ENCODE results near the gene CERKL. TPM values are rescaled to one million over a fixed set of nuclear protein-coding genes. Genes with fewer than 3 reads are reported as not detected.
A peak's percentile ranks its signal among the peaks of the same experiment; 100 is the strongest.

Gene CERKL
- total RNA-seq, 5 donors from 2014 or later (not counting 1 experiment from before 2014, with no cell fraction given): 0.06 TPM; not detected in 4

GRCh38 chr2:181500201-181500600, 156.7 kb downstream of the CERKL start:
- DNase-seq: no peak
- H3K4me3 Mint-ChIP-seq: no peak overlapping the region
- peaks cover 47% of the 10 kb centered on the region for H3K36me3 Mint-ChIP-seq
- peaks cover 0 to 22% (median 9%) of the 10 kb centered on the region in 3 donors for H3K4me1 Mint-ChIP-seq
- H3K9me3 ChIP-seq: no peaks in the 10 kb centered on the region
- POLR2A ChIA-PET: no interaction called here
- H3K27ac ChIP-seq (ENCODE audit: low read length): no peak overlapping the region
- H3K9me3 Mint-ChIP-seq: no peaks in the 10 kb centered on the region
- WGBS (ENCODE audit: insufficient coverage): no CpG with 5 or more reads among the region's 4 CpGs
- no peaks in the 10 kb centered on the region for H3K4me1 ChIP-seq (ENCODE audit: control insufficient read depth in 1 of 2, extremely low read depth in 1 of 2, insufficient read depth in 2 of 2, low read length in 2 of 2)
- peaks cover 5 to 78% of the 10 kb centered on the region in 2 donors for H3K36me3 ChIP-seq (ENCODE audit: control insufficient read depth in 2 of 2, extremely low read depth in 1 of 2, insufficient read depth in 1 of 2, low read length in 1 of 2)
- CTCF ChIA-PET: interaction anchor here in 1 of 2 donors (0.6 kb wide), 1 partner anchor 340 kb away, joined by 3 read pairs; no protein-coding TSS in a partner anchor
- H3K27me3 Mint-ChIP-seq: no peaks in the 10 kb centered on the region
- no peaks in the 10 kb centered on the region for H3K27me3 ChIP-seq (replicated peaks in 1 of 2; ENCODE audit: control insufficient read depth in 2 of 2, extremely low read depth in 1 of 2, insufficient read depth in 2 of 2, low read length in 1 of 2)
- no peak overlapping the region for H3K27ac Mint-ChIP-seq
- ATAC-seq (replicated peaks in 1 of 4): no peak
- no peak overlapping the region for H3K4me3 ChIP-seq (ENCODE audit: control insufficient read depth in 1 of 2, extremely low read depth in 1 of 2, low read length in 1 of 2)

- H3K27me3 Mint-ChIP-seq: no peaks in the 10 kb centered on the region
- CTCF ChIA-PET: no interaction called here
- DNase-seq: no peak
Measured at GRCh38 chr2:181499231-181499630, 157.7 kb downstream of the CERKL start.

More at GRCh38 chr2:181499231-181499630, 157.7 kb downstream of the CERKL start:
- Mint-ChIP-seq H3K36me3 (peaks cover 46% of the 10 kb centered on the region), H3K9me3 (no peaks in the 10 kb centered on the region), H3K4me1 (peaks cover 0 to 20% (median 9%) of the 10 kb centered on the region in 3 donors), H3K27ac (peak overlapping the region in 1 of 2 donors; percentile 4), H3K4me3 (no peak overlapping the region)
- WGBS (ENCODE audit: insufficient coverage): 90% methylated on average over 2 of the region's 4 CpGs
- Histone ChIP-seq H3K9me3 (no peaks in the 10 kb centered on the region), H3K4me3 (ENCODE audit: control insufficient read depth in 1 of 2, extremely low read depth in 1 of 2, low read length in 1 of 2) (no peak overlapping the region), H3K27ac (ENCODE audit: low read length) (no peak overlapping the region), H3K36me3 (ENCODE audit: control insufficient read depth in 2 of 2, extremely low read depth in 1 of 2, insufficient read depth in 1 of 2, low read length in 1 of 2) (peaks cover 5 to 73% of the 10 kb centered on the region in 2 donors), H3K4me1 (ENCODE audit: control insufficient read depth in 1 of 2, extremely low read depth in 1 of 2, insufficient read depth in 2 of 2, low read length in 2 of 2) (no peaks in the 10 kb centered on the region), H3K27me3 (replicated peaks in 1 of 2; ENCODE audit: control insufficient read depth in 2 of 2, extremely low read depth in 1 of 2, insufficient read depth in 2 of 2, low read length in 1 of 2) (no peaks in the 10 kb centered on the region)
- POLR2A ChIA-PET: interaction anchor here in 1 of 2 donors (0.6 kb wide), 1 partner anchor 28 kb away, joined by 3 read pairs; no protein-coding TSS in a partner anchor
- ATAC-seq (replicated peaks in 1 of 4): no peak

Other genes starting within 250 kb of the CERKL start
- gene ITGA4, start 199.7 kb downstream of the CERKL start, total RNA-seq: 100 to 1,000 TPM; 150 to 318 (median 255) TPM
- gene NEUROD1, start 23.4 kb upstream of the CERKL start, total RNA-seq: not detected
- gene ITPRID2, start 234.6 kb upstream of the CERKL start, total RNA-seq: 10 to 100 TPM; 29.1 to 55.8 (median 45.1) TPM

Data from T-cell (primary cell).